GM12878 (cell line): ENCODE data around the gene TMEM144. TPM values are rescaled to one million over a fixed set of nuclear protein-coding genes. Genes with fewer than 3 reads are reported as not detected.
A peak's percentile ranks its signal among the peaks of the same experiment; 100 is the strongest.

Experiments used
- ATAC-seq: fragments of 200-7000 bp; cut with Tn5 transposase; 3 replicates; pipeline ENCODE4 v1.9.1; 2020; ENCODE audit warnings: mild to moderate bottlenecking, moderate library complexity
- BruUV-seq: library from RNA; stranded (reverse); fragments of 400-500 nt; replicated peaks from 2 replicates; lab custom pipeline; 2021; lab: Mats Ljungman, UMichigan
- CTCF ChIA-PET: fragments of 300-600 bp; sonication (Branson Sonifier 250); formaldehyde crosslinking; extraction: SDS; loops from one replicate; lab custom pipeline; 2021; ENCODE audit warnings: inconsistent platforms; lab: Yijun Ruan, JAX
- POLR2A ChIA-PET: fragments of 350-600 bp; formaldehyde crosslinking; extraction: SDS; loops from one replicate; lab custom pipeline; 2021; ENCODE audit warnings: inconsistent platforms; lab: Charles Lee
- RAD21 ChIA-PET: fragments of 300-600 bp; sonication (Branson Sonifier 250); formaldehyde crosslinking; loops from one replicate; lab custom pipeline; 2023; ENCODE audit warnings: antibody characterized with exemption; ENCODE audit not compliant: unreplicated experiment; lab: Charles Lee
- SMC1A ChIA-PET: fragments of 300-600 bp; sonication (Branson Sonifier 250); formaldehyde crosslinking; loops from one replicate; lab custom pipeline; 2023; ENCODE audit not compliant: unreplicated experiment, uncharacterized antibody; lab: Charles Lee
- DNase-seq: peaks from one replicate; pipeline ENCODE4 v3.0.0-alpha.2; 2011; ENCODE audit warnings: low read depth, low spot score
- FAIRE-seq: peaks from 3 replicates; lab custom pipeline; 2011; peaks lifted over from hg19 to GRCh38; lab: Jason Lieb, UNC
- H2AFZ ChIP-seq: 2 replicates; pipeline ENCODE4 v1.6.0; 2011; ENCODE audit warnings: low read depth, low read length, control low read depth; ENCODE audit not compliant: control insufficient read depth
- H3K27ac ChIP-seq: 2 replicates; pipeline ENCODE4 v1.5.1; 2011; ENCODE audit warnings: control low read depth; ENCODE audit not compliant: control insufficient read depth, insufficient read depth
- H3K27me3 ChIP-seq, 2 experiments: replicated peaks in 1 of 2; 2 replicates each; pipeline versions ENCODE4 v1.6.0 to v1.6.1; 2011; ENCODE audit warnings: low read length in 1 of 2; ENCODE audit not compliant: control insufficient read depth in 2 of 2, insufficient read depth in 2 of 2
- H3K36me3 ChIP-seq, 2 experiments: 2 replicates each; pipeline ENCODE4 v1.5.1; 2011; ENCODE audit warnings: low read length in 1 of 2; ENCODE audit not compliant: control insufficient read depth in 2 of 2, insufficient read depth in 2 of 2
- H3K4me1 ChIP-seq: 2 replicates; pipeline ENCODE4 v1.6.1; 2011; ENCODE audit warnings: mild to moderate bottlenecking, low read length, moderate library complexity, mixed read lengths; ENCODE audit not compliant: control insufficient read depth, insufficient read depth
- H3K4me2 ChIP-seq: 2 replicates; pipeline ENCODE4 v1.6.0; 2011; ENCODE audit warnings: control low read depth; ENCODE audit not compliant: control insufficient read depth, insufficient read depth
- H3K4me3 ChIP-seq: fragments of 200-600 bp; sonication (generic); 2 replicates; pipeline ENCODE4 v1.5.1; 2016
- H3K79me2 ChIP-seq: 2 replicates; pipeline ENCODE4 v1.6.0; 2011; ENCODE audit warnings: low read length; ENCODE audit not compliant: control insufficient read depth, insufficient read depth
- H3K9ac ChIP-seq: 2 replicates; pipeline ENCODE4 v1.8.0; 2011; ENCODE audit warnings: low read length, control low read depth, mixed read lengths; ENCODE audit not compliant: control insufficient read depth, insufficient read depth
- H3K9me3 ChIP-seq: replicated peaks from 3 replicates; pipeline ENCODE4 v1.5.1; 2011; ENCODE audit warnings: mild to moderate bottlenecking, low read length; ENCODE audit not compliant: control insufficient read depth, insufficient read depth
- H4K20me1 ChIP-seq: 2 replicates; pipeline ENCODE4 v1.6.0; 2011; ENCODE audit not compliant: control insufficient read depth, insufficient read depth
- WGBS: methylation state at CpG from one replicate; pipeline ENCODE4 v1.1.6; 2016; ENCODE audit warnings: low lambda C conversion rate; ENCODE audit not compliant: insufficient replicate concordance, insufficient coverage; ENCODE audit errors: missing lambda C conversion rate; 5-methylcytosine and 5-hydroxymethylcytosine counted together
- in situ Hi-C: fragments of 300-500 bp; cut with MboI; formaldehyde crosslinking; loops from 9 replicates; pipeline ENCODE4 v1.14.3; 2018; ENCODE audit warnings: mixed read lengths
- intact Hi-C: fragments of 100-400 bp; cut with micrococcal nuclease; formaldehyde crosslinking; loops from one replicate; pipeline ENCODE4 v1.14.2; 2022; ENCODE audit not compliant: unreplicated experiment
- polyA plus RNA-seq, 11 experiments: library from polyadenylated mRNA; depleted of rRNA in 4 of 11; unstranded in 6 of 11; stranded (reverse) in 5 of 11; fragments of >200 nt; fragmentation: Nextera tagmentation in 4 of 11; fragmentation: Illumina TruSeq in 1 of 11; extraction: Ambion mirVana in 4 of 11; extraction: Trizol in 1 of 11; gene quantifications; 1 replicate in 1 of 11; 2 replicates in 10 of 11; pipeline versions ENCODE4 v1.2.1 to v1.2.3, GENCODE V29; 2011 to 2016; ENCODE audit warnings: inconsistent platforms in 2 of 11, missing spikeins in 2 of 11, low read depth in 1 of 11
- total RNA-seq, 4 experiments: library from RNA; depleted of rRNA in 3 of 4; stranded (reverse); fragments of >200 nt in 3 of 4; fragmentation: Illumina TruSeq in 1 of 4; extraction: Trizol in 1 of 4; gene quantifications; 2 replicates each; pipeline versions ENCODE4 v1.2.1 to v1.2.3, GENCODE V29; 2013 to 2021
- TF ChIP-seq, protein P1 (sequence below): fragments of 450-650 bp; formaldehyde crosslinking; IDR thresholded peaks from 2 replicates; pipeline ENCODE4 v1.4.0; 2020; ENCODE audit warnings: mild to moderate bottlenecking, moderate library complexity

The TMEM144 gene
- total and polyA plus RNA-seq, 10 of the 15 experiments (the other 5 are each of a cell fraction or from before 2014, with no cell fraction given), result 0.08 to 1.8 (median 1.4) TPM

DNA sequence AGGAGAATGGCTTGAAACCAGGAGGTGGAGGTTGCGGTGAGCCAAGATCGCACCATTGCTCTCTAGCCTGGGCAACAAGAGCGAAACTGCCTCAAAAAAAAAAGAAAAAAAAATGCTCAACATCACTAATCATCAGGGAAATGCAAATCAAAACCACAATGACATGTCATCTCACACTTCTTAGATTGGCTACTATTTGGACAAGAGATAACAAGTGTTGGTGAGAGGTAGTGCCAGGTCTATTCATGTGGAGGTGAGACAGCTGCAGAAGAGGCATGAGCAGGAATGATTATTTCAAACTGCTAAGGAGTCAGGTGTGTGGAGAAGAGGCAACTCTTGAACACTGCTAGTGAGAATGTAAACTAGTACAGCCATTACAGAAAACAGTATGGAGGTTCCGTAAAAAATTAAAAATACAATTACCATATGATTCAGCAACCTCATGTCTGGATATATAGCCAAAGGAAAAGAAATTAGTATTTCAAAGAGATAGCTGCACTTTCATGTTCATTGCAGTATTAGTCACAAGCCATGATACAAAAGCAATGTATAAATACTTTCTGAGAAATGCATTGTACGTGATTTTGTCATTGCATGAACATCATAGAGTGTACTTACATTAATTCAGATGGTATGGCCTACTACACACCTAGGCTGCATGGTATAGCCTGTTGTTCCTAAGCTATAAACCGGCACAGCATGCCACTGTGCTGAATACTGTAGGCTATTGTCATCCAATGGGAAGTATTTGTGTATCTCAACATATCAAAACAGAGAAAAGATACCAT is 75.3 kb downstream of the TMEM144 start:
- TF ChIP-seq, protein P1, sequence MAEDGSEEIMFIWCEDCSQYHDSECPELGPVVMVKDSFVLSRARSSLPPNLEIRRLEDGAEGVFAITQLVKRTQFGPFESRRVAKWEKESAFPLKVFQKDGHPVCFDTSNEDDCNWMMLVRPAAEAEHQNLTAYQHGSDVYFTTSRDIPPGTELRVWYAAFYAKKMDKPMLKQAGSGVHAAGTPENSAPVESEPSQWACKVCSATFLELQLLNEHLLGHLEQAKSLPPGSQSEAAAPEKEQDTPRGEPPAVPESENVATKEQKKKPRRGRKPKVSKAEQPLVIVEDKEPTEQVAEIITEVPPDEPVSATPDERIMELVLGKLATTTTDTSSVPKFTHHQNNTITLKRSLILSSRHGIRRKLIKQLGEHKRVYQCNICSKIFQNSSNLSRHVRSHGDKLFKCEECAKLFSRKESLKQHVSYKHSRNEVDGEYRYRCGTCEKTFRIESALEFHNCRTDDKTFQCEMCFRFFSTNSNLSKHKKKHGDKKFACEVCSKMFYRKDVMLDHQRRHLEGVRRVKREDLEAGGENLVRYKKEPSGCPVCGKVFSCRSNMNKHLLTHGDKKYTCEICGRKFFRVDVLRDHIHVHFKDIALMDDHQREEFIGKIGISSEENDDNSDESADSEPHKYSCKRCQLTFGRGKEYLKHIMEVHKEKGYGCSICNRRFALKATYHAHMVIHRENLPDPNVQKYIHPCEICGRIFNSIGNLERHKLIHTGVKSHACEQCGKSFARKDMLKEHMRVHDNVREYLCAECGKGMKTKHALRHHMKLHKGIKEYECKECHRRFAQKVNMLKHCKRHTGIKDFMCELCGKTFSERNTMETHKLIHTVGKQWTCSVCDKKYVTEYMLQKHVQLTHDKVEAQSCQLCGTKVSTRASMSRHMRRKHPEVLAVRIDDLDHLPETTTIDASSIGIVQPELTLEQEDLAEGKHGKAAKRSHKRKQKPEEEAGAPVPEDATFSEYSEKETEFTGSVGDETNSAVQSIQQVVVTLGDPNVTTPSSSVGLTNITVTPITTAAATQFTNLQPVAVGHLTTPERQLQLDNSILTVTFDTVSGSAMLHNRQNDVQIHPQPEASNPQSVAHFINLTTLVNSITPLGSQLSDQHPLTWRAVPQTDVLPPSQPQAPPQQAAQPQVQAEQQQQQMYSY (CRISPR knock-in tag), result no peak
- ChIA-PET CTCF (interaction anchor here (0.7 kb wide), 1 partner anchor 103 kb away, joined by 3 read pairs; no protein-coding TSS in a partner anchor), SMC1A (interaction anchor here (0.7 kb wide), 1 partner anchor 210 kb away, joined by 4 read pairs; no protein-coding TSS in a partner anchor), RAD21 (no interaction called here), POLR2A (no interaction called here)
- no TSS peak for BruUV-seq
- no peaks in the 10 kb centered on the region for H3K4me1 ChIP-seq
- WGBS, result 29% methylated on average over 6 of the region's 6 CpGs
- no peaks in the 10 kb centered on the region for H3K36me3 ChIP-seq
- H3K4me3 ChIP-seq, result no peak overlapping the region
- no peak overlapping the region for H3K27ac ChIP-seq
- H3K4me2 ChIP-seq, result no peak overlapping the region
- intact Hi-C loops, result no loop called here
- in situ Hi-C loops, result no loop called here
- no peaks in the 10 kb centered on the region for H4K20me1 ChIP-seq
- no peak overlapping the region for H2AFZ ChIP-seq
- FAIRE-seq (no peak), ATAC-seq (peak; percentile 33), DNase-seq (no peak)
- no peak overlapping the region for H3K9ac ChIP-seq
- no peaks in the 10 kb centered on the region for H3K27me3 ChIP-seq
- H3K9me3 ChIP-seq, result no peaks in the 10 kb centered on the region
- H3K79me2 ChIP-seq, result no peaks in the 10 kb centered on the region
